GM19395 (cell line): ENCODE data around the gene FFAR4.
"Not testable (repeated sequence)": the region's sequence is repeated elsewhere in the genome, so short reads cannot be mapped to it uniquely, and the experiment has no call there.

ENCODE experiments used
- ATAC-seq: cut with Tn5 transposase; IDR thresholded peaks from one replicate; pipeline ENCODE4 v1.9.1; 2021; ENCODE audit warnings: mild to moderate bottlenecking, moderate library complexity; ENCODE audit not compliant: unreplicated experiment

FFAR4 gene

GRCh38 chr10:93566435-93567276 is at the start of gene FFAR4:
FFAR4 (plus strand) TSS chr10:93566665; CDS start chr10:93566721, 56 bp downstream.
- no peak for ATAC-seq

DNA sequence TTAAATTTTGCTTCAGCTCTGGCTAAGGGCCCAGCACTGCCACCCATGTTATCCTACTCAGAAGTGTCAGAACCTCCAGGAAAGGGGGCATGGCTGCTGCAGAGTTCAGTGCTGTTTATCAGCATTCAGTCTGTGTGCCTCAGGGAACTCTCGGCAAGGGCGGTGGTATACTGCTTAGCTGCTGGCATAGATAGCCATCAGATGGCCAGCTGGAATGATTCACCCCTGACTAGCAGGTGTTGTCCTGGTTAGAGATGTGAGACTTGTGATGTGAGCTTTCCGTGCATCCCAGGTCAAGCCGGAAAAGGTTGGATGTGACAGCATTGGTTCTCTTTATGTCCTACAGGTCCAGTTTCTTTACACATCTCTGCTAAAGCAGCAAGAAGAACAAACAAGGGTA is 47.9 kb upstream of the FFAR4 start:
- no peak for ATAC-seq

- ATAC-seq = no peak
These were observed 31.2 kb upstream of the FFAR4 start for GRCh38 chr10:93535293-93535692.

DNA sequence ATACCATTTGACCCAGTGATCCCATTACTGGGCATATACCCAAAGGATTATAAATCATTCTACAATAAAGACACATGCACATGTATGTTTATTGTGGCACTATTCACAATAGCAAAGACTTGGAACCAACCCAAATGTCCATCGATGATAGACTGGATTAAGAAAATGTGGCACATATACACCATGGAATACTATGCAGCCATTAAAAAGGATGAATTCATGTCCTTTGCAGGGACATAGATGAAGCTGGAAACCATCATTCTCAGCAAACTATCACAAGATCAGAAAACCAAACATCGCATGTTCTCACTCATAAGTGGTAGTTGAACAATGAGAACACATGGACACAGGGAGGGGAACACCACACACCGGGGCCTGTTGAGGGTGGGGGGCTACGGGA is 25.6 kb upstream of the FFAR4 start:
- not testable (repeated sequence) for ATAC-seq

DNA sequence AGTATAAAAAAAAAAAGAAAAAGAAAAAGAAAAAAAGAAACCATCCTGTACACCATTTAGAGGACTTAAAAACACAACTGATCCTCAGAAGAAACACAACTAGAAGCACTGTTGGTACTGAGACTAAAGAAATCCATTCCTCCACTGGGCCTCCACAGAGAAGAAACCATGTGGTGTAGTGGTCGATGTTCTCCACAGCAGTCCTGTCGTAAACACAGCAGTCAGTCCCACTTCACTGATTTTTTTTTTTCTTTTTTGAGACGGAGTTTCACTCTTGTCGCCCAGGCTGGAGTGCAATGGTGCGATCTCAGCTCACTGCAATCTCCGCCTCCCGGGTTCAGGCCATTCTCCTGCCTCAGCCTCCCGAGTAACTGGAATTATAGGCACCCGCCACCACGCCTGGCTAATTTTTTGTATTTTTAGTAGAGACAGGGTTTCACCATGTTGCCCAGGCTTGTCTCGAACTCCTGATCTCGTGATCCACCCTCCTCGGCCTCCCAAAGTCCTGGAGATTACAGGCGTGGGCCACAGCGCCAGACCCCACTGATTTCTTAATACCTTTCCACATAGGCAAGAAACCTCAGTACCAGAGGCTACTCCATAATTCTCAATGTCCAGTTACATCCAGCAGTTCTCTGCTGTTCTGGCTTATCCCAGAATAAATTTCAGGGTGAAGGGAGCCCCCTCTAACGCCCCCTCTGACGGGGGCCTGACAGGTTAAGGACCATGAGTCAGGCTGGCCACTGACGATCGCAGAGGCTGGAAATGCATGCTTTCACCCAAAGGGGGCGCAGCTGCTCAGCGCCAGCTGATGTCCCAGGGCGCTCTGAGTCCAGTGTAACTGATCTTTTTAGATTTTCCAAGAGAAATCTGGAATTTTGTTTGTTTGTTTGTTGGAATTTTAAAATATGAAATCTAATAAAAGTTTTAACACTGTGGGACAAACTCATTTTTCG is 24.8 kb upstream of the FFAR4 start:
- ATAC-seq = no peak

GRCh38 chr10:93542358-93542791 is 24.1 kb upstream of the FFAR4 start:
- no peak for ATAC-seq

GRCh38 chr10:93546995-93547394 is 19.5 kb upstream of the FFAR4 start:
- not testable (repeated sequence) for ATAC-seq

GRCh38 chr10:93547522-93547921 is 18.9 kb upstream of the FFAR4 start:
- ATAC-seq = no peak

DNA sequence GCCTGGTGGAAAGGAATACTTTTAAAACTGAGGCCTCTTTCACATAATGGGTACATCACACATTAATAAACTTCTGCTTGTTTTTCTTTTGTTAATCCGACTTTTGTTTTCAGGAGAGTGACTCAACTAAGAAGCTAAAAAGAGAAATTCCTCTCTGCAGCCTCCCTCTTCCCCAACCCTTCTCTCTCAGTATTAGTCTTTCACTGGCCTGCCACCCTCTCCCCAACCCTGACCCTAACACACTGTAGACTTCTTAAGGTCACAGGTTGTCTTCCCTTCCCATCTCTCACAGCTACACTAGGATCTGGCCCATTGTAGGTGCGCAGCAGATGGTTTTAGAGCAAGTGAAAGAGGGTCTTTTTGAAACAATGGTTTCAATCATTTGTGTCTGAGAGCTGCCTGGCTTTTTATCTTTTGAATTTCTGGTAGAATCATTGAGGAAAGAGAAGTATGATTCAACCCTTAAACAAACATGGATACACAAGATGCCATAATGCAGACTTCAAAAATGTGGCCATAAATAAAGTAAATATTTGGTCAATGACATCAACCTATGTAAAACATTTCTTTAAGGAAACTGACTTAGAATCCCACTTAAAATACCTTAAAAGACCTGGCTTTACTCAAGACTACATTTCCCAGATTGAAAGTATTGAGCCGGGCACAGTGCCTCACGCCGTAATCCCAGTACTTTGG is 17.9 kb upstream of the FFAR4 start:
- no peak for ATAC-seq

GRCh38 chr10:93550606-93551005 is 15.9 kb upstream of the FFAR4 start:
- ATAC-seq = no peak

DNA sequence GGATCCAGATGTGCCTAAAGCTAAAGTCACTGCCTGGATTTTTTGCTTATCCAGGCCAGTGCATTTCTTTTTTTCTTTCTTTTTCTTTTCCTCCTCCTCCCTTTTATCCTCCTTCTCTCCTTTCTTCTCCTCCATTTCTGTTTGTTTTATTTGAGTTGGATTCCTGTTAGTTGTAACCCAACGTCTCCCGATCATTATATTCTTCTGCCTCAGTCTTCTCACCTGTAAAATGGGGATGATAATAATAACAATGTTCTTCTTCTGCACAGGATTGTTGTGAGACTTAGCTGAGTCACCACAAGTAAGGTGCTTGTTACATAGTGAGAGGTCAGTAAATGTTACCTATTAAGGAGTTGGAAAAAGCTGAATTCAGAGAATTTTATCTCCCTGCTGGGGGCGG is 13.7 kb upstream of the FFAR4 start:
- no peak for ATAC-seq

DNA sequence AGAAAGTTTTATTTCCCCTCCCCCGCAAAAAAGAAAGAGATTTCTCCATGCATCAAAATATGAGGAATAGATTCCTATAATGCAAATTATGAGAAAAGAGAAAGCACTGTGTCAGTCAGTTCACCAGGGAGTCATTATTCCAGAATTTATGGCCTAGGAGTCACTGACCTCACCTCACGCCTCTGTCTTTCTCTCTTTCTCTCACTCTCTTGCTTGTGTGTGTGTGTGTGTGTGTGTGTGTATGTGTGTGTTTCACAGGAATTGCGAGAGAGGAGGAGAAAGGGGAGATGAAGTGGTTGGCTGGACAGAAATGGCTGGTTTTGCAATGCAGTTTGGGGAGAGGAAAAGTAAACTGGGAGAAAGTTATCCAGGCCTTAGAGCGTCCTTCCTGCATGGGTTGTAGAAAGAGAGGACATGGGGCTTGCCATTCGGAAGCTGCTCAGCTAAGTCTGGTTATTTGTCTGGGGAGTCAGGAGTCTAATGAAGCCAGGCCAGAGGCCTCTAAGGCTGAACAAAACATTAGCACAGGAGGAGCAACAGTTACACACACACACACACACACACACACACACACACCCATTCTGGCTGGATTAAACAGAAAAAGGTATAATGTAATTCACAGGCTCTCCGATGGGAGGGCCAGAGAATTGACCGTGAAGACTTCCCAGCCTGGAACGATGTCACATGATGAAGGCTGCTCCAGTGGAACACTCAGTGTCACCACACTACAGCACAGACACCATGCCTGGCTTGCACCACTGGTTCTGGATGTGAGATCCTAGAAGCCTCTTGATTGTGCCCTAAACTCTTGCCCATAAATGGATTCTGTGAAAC is 12.8 kb upstream of the FFAR4 start:
- no peak for ATAC-seq

DNA sequence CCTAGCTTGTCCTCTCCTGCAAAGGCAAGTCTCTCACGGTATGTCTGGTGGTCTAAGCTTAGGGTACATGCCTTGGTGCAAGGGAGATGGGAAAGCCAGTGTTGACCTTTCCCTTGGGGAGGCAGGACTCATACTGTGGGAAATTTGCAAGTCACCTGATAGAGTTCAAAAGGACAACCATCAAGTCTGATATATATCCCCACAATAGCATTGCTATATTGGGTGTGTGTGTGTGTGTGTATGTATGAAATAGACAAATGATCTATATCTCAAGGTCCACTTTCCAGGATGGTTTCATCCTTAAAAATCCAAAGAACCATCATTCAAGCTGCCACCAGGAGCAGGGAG is 12.2 kb upstream of the FFAR4 start:
- ATAC-seq = no peak

DNA sequence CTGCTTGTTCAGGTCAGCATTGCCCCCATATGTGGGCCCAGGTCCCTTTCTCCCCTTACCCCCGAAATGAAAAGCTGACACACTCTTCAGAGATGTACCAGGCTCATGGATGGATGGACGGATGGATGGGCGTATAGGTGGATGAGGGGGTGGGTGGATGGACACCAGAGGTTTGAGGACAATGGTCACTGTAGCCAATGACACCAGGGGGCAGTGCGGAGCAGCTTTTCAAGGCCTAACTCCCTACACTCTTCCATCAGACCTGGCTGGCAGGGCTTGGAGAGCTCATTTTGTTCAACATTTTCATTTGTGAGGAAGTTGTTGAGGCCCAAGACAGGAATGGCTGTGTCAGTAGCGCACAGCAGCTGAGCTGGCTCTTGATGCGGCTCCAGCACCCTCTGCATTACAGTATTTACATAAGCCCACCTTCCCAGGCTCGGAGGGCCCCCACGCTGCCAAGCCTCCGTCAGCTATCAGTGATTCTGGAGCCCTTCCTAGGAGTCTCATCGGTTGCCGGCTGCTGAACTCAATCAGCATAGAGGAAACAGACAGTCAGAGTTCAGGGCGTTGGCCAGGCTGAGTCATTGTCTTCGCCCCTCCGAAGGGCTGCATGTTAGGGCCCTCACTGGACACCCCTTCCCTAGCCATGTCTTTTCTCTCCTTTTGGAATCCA is 11.6 kb upstream of the FFAR4 start:
- no peak for ATAC-seq

DNA sequence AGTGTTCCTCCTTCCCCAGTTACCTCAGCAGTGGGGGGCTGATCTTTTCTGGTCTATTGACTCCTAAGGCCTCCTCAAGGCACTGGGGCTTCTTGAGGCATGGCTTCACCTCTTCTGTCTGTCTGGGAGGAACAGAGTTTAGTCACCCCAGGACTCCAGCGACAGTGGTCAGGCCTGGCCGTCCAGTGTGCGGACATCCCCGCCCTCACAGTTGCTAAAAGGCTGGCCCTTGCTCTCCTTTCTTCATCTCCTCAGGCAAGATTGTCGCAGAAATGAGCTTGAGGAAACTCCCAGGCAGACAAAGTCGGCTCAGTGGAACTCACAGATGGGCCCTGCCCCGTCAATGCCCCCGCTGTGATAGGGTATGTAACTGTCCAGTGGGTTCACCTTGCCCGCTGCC is 7.0 kb upstream of the FFAR4 start:
- no peak for ATAC-seq

- ATAC-seq = no peak
These were observed 5.9 kb upstream of the FFAR4 start for GRCh38 chr10:93560541-93560940.

DNA sequence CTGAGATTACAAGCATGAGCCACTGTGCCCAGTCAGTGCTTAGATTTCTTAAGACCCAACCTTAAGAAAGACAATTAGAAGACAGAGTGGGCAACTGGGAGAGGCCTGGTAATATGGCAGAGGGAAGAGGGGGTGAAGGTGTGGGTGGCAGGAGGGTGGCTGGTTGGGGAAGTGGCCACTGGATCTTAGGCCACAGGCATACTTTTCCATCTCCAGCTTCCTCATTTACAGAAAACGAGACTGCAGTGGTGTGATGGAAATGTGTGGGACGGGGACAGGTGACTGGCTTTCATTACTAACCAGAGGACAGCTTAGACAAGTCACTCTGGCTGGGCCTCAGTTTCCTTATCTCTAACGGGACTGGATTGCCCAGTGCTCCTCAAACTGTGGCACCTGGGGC is 1.0 kb upstream of the FFAR4 start:
- ATAC-seq = no peak

GRCh38 chr10:93567277-93568104 is 1.0 kb downstream of the FFAR4 start:
- no peak for ATAC-seq

- no peak for ATAC-seq
These were observed 1.6 kb downstream of the FFAR4 start for GRCh38 chr10:93568105-93568390.
